A549 (cell line): Measurements from ENCODE around the gene NRIP2.

Experiments
- KDM1A ChIP-seq: fragments of 200-600 bp; sonication (generic); IDR thresholded peaks from 2 replicates; pipeline ENCODE4 v1.6.1; 2016; ENCODE audit warnings: low read depth, mild to moderate bottlenecking
- MYC ChIP-seq: IDR thresholded peaks from 2 replicates; pipeline ENCODE4 v1.6.1; 2012; ENCODE audit warnings: mild to moderate bottlenecking, inconsistent platforms, low read length, improper control_type of control experiment, borderline replicate concordance
- POLR2A ChIP-seq: IDR thresholded peaks from 2 replicates; pipeline ENCODE4 v1.6.1; 2012; ENCODE audit warnings: mild to moderate bottlenecking, low read length
- TF ChIP-seq, protein P1 (sequence below): fragments of >200 bp; sonication (Bioruptor Twin); formaldehyde crosslinking; IDR thresholded peaks from 3 replicates; pipeline ENCODE4 v1.5.1; 2016
- TF ChIP-seq, protein P2 (sequence below): fragments of 200-600 bp; sonication (generic); IDR thresholded peaks from 2 replicates; pipeline ENCODE4 v1.6.1; 2016; ENCODE audit warnings: antibody characterized with exemption, mild to moderate bottlenecking, moderate library complexity
- TF ChIP-seq, protein P3 (sequence below): fragments of 250-450 bp; sonication (Bioruptor Pico); IDR thresholded peaks from 2 replicates; pipeline ENCODE4 v1.5.0; 2021; ENCODE audit warnings: mild to moderate bottlenecking, moderate library complexity, borderline replicate concordance

DNA sequence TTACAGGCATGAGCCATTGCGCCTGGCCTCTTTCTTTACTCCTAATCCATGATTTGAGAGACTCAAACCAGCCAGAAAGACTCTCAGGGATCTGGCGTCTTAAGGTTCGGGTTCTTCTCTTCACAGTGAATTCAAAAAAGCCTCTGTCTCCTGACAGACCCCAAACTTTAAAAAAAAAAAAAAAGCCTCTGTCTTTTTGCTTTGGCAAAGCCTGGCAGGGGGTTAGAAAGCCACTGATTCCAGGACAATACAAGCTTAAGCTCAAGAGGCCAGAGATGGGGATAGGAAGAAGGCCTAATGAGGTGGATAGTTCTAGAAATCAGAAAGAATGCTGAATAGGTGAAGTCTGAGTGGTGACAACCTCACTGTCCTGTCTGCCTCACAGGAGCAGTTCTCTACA lies 8.8 kb downstream of the NRIP2 start:
- TF ChIP-seq, protein P1, sequence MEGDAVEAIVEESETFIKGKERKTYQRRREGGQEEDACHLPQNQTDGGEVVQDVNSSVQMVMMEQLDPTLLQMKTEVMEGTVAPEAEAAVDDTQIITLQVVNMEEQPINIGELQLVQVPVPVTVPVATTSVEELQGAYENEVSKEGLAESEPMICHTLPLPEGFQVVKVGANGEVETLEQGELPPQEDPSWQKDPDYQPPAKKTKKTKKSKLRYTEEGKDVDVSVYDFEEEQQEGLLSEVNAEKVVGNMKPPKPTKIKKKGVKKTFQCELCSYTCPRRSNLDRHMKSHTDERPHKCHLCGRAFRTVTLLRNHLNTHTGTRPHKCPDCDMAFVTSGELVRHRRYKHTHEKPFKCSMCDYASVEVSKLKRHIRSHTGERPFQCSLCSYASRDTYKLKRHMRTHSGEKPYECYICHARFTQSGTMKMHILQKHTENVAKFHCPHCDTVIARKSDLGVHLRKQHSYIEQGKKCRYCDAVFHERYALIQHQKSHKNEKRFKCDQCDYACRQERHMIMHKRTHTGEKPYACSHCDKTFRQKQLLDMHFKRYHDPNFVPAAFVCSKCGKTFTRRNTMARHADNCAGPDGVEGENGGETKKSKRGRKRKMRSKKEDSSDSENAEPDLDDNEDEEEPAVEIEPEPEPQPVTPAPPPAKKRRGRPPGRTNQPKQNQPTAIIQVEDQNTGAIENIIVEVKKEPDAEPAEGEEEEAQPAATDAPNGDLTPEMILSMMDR, result no peak
- no peak for TF ChIP-seq POLR2A
- no peak for TF ChIP-seq MYC
- no peak for TF ChIP-seq KDM1A
- TF ChIP-seq, protein P2, sequence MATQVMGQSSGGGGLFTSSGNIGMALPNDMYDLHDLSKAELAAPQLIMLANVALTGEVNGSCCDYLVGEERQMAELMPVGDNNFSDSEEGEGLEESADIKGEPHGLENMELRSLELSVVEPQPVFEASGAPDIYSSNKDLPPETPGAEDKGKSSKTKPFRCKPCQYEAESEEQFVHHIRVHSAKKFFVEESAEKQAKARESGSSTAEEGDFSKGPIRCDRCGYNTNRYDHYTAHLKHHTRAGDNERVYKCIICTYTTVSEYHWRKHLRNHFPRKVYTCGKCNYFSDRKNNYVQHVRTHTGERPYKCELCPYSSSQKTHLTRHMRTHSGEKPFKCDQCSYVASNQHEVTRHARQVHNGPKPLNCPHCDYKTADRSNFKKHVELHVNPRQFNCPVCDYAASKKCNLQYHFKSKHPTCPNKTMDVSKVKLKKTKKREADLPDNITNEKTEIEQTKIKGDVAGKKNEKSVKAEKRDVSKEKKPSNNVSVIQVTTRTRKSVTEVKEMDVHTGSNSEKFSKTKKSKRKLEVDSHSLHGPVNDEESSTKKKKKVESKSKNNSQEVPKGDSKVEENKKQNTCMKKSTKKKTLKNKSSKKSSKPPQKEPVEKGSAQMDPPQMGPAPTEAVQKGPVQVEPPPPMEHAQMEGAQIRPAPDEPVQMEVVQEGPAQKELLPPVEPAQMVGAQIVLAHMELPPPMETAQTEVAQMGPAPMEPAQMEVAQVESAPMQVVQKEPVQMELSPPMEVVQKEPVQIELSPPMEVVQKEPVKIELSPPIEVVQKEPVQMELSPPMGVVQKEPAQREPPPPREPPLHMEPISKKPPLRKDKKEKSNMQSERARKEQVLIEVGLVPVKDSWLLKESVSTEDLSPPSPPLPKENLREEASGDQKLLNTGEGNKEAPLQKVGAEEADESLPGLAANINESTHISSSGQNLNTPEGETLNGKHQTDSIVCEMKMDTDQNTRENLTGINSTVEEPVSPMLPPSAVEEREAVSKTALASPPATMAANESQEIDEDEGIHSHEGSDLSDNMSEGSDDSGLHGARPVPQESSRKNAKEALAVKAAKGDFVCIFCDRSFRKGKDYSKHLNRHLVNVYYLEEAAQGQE, result no peak
- TF ChIP-seq, protein P3, sequence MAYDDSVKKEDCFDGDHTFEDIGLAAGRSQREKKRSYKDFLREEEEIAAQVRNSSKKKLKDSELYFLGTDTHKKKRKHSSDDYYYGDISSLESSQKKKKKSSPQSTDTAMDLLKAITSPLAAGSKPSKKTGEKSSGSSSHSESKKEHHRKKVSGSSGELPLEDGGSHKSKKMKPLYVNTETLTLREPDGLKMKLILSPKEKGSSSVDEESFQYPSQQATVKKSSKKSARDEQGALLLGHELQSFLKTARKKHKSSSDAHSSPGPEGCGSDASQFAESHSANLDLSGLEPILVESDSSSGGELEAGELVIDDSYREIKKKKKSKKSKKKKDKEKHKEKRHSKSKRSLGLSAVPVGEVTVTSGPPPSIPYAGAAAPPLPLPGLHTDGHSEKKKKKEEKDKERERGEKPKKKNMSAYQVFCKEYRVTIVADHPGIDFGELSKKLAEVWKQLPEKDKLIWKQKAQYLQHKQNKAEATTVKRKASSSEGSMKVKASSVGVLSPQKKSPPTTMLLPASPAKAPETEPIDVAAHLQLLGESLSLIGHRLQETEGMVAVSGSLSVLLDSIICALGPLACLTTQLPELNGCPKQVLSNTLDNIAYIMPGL (CRISPR knock-in tag), result no peak
